ENCODE results near the gene RIN1.

- TF ChIP-seq, protein P1, sequence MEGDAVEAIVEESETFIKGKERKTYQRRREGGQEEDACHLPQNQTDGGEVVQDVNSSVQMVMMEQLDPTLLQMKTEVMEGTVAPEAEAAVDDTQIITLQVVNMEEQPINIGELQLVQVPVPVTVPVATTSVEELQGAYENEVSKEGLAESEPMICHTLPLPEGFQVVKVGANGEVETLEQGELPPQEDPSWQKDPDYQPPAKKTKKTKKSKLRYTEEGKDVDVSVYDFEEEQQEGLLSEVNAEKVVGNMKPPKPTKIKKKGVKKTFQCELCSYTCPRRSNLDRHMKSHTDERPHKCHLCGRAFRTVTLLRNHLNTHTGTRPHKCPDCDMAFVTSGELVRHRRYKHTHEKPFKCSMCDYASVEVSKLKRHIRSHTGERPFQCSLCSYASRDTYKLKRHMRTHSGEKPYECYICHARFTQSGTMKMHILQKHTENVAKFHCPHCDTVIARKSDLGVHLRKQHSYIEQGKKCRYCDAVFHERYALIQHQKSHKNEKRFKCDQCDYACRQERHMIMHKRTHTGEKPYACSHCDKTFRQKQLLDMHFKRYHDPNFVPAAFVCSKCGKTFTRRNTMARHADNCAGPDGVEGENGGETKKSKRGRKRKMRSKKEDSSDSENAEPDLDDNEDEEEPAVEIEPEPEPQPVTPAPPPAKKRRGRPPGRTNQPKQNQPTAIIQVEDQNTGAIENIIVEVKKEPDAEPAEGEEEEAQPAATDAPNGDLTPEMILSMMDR (IDR thresholded peaks at IDR 0.05) = no peak
- TF ChIP-seq POLR2A (IDR thresholded peaks at IDR 0.05) = no peak
Measured at GRCh38 chr11:66335531-66336233, 552 bp downstream of the RIN1 start.

Measured in heart left ventricle (tissue), 13 donors.